GM12865 (cell line): Measurements from ENCODE around the gene LGR5.

ENCODE experiments used
- DNase-seq: peaks from one replicate; pipeline ENCODE4 v3.0.0; 2010; ENCODE audit warnings: low read depth
- H3K4me3 ChIP-seq: 2 replicates; pipeline ENCODE4 v1.5.1; 2011; ENCODE audit warnings: mild to moderate bottlenecking, low read depth, low read length, control low read depth
- TF ChIP-seq, protein P1 (sequence below): IDR thresholded peaks from 2 replicates; pipeline ENCODE4 v1.5.1; 2011; ENCODE audit warnings: low read length, control low read depth, low read depth, inconsistent platforms; ENCODE audit not compliant: insufficient read depth; ENCODE audit errors: missing control alignments

The LGR5 gene

GRCh38 chr12:71585218-71585617 lies 145.6 kb downstream of the LGR5 start:
- no peak overlapping the region for H3K4me3 ChIP-seq
- no peak for DNase-seq
- TF ChIP-seq, protein P1, sequence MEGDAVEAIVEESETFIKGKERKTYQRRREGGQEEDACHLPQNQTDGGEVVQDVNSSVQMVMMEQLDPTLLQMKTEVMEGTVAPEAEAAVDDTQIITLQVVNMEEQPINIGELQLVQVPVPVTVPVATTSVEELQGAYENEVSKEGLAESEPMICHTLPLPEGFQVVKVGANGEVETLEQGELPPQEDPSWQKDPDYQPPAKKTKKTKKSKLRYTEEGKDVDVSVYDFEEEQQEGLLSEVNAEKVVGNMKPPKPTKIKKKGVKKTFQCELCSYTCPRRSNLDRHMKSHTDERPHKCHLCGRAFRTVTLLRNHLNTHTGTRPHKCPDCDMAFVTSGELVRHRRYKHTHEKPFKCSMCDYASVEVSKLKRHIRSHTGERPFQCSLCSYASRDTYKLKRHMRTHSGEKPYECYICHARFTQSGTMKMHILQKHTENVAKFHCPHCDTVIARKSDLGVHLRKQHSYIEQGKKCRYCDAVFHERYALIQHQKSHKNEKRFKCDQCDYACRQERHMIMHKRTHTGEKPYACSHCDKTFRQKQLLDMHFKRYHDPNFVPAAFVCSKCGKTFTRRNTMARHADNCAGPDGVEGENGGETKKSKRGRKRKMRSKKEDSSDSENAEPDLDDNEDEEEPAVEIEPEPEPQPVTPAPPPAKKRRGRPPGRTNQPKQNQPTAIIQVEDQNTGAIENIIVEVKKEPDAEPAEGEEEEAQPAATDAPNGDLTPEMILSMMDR = no peak

- no peak overlapping the region for H3K4me3 ChIP-seq
- no peak for DNase-seq
- TF ChIP-seq, protein P1 = no peak
Measured at GRCh38 chr12:71587012-71587411, 147.4 kb downstream of the LGR5 start.

GRCh38 chr12:71589478-71589881 lies 149.9 kb downstream of the LGR5 start:
- TF ChIP-seq, protein P1 = no peak
- no peak overlapping the region for H3K4me3 ChIP-seq
- DNase-seq = peak; percentile 12

DNA sequence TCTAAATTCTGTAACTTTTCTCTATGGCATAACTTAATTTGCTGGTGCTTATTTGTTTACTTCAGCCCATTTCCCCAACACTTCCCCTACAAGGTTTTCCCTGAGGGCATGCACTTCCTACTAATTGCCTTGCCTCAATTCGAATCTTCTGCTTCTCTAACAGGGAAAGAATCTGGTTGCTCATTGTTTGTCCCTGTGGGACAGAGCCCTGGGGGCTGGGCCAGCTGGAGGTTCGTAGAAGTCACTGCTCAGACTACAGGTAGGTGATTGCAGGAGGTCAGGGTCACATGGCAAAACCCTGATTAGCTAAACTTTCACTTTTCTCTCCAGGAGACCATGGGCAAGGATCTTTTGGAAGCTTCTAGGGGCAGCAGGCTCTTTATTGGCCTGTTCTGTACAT lies 152.0 kb downstream of the LGR5 start:
- no peak for DNase-seq
- TF ChIP-seq, protein P1 = no peak
- no peak overlapping the region for H3K4me3 ChIP-seq

DNA sequence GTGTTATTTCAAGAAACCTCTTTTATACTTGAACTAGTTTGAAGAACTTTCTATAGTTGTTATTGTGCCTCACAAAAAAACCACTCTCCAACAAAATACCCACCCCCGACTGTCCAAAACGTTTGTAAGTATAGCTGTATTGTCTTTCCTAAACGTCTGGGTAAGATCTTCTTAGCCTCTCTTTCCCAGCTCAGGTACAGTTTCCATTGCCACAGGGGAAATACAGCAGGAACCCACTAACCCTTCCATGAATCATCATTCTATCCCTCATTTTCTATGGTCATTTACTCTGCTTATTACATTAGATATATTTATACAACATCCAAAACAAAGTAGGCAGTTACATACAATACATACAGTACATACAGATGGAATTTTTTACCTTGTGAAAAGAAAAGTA lies 153.2 kb downstream of the LGR5 start:
- H3K4me3 ChIP-seq = no peak overlapping the region
- TF ChIP-seq, protein P1 = no peak
- no peak for DNase-seq

DNA sequence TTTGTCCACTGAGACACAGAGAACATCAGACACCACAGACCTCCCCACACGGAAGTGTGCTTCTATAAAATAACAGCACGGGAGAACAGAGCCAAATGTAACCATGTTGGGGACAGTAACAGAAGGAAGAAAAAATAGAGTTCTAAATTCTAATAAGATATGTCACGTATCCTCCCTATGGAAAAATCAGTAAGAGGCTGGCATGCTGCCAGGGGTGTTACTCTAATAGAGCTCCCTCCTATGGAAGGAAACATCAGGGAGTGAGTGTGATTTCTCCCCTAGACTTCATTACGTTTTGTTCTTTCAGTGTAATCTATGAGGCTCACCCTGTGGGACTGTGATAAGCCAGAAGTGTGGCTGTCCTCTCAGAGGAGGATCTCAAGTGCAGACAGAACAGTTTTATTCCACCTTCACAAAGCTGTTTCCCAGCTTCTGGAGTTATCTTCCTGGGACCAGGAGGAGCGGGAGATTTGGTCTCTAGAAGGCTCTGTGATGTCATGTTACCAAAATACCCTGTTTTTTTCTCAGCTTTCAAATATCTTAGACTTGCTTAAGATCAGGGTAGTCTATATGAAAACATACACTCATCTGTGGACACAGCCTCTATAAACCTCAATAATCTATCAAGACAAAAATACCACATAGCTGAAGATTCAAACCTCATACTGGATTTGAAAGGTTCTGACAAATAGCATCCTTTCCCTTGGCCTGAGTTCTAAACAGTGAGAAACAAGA lies 154.8 kb downstream of the LGR5 start:
- DNase-seq = no peak
- TF ChIP-seq, protein P1 = no peak
- no peak overlapping the region for H3K4me3 ChIP-seq

DNA sequence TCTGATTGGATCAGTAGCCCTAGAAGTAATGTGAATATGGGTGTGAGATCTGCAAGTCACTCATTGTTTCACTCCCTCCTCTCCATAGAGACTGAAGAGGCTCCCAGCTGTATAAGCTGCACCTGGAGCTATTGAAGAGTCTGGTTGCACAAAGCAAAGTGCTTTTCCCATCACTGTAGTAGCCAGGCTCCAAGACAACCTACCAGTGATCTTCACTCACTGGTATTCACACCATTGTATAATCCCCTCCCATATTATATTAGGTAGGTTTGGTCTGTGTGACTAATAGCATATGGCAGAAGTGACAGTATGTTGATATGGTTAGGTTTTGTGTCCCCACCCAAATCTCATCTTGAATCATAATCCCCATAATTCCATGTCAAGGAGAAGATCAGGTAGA lies 159.6 kb downstream of the LGR5 start:
- no peak for DNase-seq
- H3K4me3 ChIP-seq = no peak overlapping the region
- TF ChIP-seq, protein P1 = no peak
